Measurements from ENCODE around the gene NAIP. TPM values are rescaled to one million over a fixed set of nuclear protein-coding genes. Genes with fewer than 3 reads are reported as not detected.
"Not testable (repeated sequence)": the region's sequence is repeated elsewhere in the genome, so short reads cannot be mapped to it uniquely, and the experiment has no call there.

The NAIP gene
- 0.79 and 3.2 TPM in 2 replicates for total RNA-seq

DNA sequence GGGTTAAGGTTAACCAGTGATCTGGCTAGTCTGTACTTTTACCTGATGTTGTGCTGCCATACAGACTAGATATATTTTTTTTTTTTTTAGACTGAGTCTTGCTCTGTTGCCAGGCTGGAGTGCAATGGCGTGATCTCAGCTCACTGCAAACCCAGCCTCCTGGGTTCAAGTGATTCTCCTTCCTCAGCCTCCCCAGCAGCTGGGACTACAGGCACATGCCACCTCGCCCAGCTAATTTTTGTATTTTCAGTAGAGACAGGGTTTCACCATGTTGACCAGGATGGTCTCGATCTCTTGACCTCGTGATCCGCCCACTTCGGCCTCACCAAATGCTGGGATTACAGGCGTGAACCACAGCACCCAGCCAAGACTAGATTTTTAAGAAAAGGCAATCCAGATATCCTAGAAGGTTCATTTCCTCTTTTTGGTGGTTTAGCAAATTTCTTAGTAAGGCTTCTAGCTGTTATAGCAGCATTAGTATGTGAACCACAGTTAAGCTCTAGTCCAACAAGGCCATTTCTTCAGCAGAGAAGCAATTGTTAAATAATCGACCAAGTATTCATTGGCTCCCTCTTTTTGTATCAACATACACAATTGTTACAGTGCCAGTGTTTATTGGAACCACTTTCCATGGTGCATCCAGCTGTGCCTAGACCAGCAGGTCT, at the start of gene NAIP:
Gene NAIP, minus strand, starts transcription at position 51 of the 665 bp plus-strand sequence. CDS start 12,424 bp downstream, outside the sequence.
- DNase-seq = not testable (repeated sequence)

DNA sequence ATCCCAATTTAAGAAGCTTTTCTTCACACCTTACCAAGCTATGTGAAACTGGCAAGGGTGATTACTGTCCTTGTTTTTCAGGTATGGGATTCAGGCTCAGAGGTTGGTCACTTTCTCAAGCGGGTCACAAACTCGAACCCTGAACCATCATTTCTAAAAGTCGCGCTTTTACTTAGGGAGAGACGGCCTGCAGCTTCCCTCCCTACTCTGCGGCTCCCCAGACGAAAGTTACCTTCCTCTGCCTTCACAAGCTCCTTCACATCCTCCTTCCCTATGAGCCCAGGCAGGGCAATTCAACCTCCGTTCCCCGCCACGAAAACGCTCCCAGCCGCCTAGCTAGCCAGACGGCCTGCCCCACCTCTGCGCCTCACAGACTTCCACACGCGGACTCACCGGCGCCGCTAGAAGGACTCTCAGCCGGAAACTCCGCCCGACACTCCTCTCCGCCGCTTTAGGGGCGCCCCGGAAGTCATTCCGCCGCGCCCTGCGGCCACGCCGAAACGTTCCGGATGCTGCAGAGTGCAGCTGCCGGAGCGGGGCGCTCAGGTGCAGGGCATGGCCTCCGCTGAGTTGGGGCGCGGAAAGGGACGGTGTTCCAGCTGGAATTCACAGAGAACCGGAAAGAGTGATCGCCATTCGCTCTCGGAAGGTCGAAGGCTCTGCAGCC, 42.3 kb upstream of the NAIP start, which contains the start of gene GTF2H2:
Gene GTF2H2, minus strand, starts transcription at position 415 of the 667 bp plus-strand sequence. CDS start 4,913 bp downstream, outside the sequence.
- not testable (repeated sequence) for DNase-seq

GRCh38 chr5:71061322-71061721, 36.2 kb upstream of the NAIP start:
- not testable (repeated sequence) for DNase-seq

- not testable (repeated sequence) for DNase-seq
Observed at GRCh38 chr5:71059426-71059825, 34.3 kb upstream of the NAIP start.

DNA sequence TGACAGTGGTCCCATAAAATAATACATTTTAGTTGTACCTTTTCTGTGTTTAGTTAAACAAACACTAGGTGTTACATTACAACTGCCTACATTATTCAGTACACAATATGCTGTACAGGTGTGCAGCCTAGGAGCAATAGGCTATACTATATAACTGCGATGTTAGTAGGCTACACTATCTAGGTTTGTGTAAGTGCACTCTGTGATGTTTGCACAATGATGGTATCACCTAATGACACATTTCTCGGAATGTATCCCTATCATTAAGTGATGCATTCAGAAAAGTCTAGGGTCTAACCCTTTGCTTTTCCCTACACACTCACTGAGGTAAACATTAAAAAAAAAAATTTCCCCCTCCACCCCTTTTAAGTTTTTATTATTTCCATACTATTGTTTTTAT, 19.7 kb upstream of the NAIP start:
- not testable (repeated sequence) for DNase-seq

- DNase-seq = not testable (repeated sequence)
Observed at GRCh38 chr5:71044128-71044527, 19.0 kb upstream of the NAIP start.

DNA sequence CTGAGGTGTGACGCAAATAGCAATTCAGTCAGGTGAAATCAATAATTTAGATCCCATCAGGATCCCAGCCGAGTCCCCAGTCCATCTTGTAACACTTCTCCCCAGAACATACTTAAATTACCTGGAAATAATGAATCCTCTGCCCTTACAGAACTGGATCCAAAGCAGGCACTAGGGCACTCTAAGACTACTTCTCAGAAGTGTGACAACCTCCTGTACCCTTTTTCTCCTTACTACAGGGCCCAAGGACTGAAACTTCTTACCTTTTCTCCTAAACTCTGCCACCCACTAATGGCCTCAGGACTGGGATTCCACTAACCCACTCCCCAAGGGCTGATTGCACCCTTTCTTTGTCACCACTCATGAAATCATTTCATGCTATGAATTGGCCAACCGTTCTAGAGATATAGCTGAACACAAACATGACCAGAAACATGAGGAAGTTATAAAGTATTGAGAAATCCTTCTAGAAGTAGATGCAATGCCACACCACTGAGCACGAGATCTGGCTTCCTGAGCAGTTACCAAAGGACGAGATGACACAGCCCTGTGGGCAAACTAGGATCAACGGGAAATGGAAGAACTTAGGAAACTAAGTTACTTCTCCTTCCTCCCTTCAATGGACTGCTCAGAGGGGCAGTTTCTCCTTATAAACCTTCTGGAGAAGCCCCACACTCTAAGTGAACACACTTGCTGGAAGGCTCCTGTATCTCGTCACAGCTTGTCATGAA, 6.1 kb upstream of the NAIP start:
- not testable (repeated sequence) for DNase-seq

DNA sequence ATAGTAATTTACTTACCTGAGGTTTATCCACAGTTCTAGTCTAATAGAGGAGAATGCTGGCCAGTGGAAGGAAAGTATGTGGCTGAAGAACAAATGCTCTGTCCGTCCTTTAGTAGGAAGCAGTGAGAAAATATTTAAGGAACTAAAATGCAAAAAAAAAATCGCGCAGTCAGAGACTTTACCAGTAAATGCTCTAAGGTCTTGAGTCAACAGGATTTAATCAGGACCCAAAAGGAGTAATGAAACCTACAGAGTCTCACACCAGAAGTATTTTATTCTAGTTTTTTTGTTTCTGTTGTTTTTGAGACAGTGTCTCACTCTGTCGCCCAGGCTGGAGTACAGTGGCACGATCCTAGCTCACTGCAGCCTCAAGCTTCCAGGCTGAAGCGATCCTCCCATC, 4.5 kb downstream of the NAIP start:
- DNase-seq = not testable (repeated sequence)

DNA sequence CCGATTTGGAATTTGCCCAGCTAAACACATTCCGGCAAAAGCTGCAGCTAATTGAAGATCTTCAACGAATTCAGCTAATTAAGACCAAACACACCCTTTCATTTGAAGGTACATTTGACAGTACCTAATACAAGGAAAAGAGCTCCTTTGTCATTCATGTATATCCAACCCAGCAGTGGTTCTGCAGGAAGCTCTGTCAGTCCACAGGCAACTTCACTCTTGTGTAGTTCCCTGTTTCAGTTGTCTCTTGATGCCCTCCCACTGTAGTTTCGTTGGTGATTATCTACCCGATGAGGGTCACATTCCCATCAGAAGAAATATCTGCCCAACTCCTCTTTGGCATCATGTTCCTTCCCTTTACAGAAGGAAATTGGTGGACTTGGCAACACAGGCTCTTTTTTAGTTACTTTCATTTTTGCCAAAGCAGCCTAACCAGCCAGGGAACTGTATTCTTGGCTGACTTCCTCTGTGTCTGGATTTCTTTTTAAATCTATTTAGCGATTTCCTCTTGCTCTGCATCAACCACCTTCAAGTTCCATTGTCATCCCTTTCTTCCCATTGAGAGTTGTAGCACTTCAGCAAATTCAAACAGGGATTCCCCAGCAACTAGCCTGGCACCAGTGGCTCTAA, 6.6 kb downstream of the NAIP start:
- DNase-seq = not testable (repeated sequence)

DNA sequence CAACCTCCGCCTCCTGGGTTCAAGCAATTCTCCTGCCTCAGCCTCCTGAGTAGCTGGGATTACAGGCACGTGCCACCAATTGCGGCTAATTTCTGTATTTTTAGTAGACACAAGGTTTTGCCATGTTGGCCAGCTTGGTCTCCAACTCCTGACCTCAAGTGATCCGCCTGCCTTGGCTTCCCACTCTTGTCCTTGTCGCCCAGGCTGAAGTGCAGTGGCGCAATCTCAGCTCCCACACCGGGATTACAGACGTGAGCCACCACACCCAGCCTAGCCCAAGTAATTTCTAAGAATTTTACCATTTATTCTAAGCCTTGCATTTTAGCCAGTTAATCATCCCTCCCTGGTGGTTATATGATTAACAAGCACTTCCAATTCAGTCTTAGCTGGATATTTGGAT, 11.0 kb downstream of the NAIP start:
- DNase-seq = no peak

- DNase-seq = no peak
Observed at GRCh38 chr5:71013575-71013974, 11.6 kb downstream of the NAIP start.

DNA sequence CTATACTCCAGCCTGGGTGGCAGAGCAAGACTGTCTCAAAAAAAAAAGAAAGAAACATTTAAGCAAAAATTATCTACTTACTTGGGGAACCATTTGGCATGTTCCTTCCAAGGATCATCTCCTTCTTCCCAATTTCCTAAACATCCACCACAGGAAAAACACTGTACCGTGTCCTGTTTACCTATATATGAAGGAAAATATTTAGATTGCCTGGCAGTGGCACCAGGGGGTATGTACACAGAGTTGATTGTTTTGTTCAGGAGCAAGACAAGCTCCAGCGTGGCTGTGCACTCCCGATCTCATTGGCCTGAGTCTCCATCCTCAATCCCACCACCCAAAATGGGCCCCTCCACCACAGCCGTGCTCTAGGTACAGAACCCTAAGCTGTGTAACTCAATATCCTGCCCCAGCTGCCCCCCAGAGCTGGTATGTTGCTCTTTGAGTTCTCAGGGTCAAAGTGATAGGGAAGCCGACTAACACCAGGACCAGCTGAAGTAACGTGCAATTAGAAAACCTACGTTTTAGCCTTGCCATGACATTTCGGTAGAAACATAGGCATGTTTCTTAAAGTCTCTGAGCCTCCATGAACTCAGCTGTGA, 13.8 kb downstream of the NAIP start:
- no peak for DNase-seq

DNA sequence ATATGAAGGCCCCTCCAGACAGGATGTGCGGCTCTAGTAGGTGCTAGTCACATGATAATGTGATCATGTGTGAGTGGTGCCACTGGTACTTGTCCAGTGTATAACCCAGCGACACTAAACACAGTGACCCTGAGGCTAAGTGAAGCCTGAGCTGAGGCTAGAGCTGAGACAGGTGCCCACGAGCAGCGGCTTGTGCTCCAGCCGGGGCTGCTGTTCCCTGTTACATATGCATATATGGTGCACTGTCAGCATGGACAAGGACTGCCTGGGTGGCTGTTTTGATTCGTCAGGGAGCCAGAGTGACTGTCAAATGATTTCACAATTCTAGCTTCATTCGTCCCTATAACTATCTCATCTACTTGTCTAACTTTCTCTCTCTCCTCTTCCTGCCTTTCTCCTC, 18.2 kb downstream of the NAIP start:
- not testable (repeated sequence) for DNase-seq

- not testable (repeated sequence) for DNase-seq
Observed at GRCh38 chr5:70984882-70985281, 40.3 kb downstream of the NAIP start.

DNA sequence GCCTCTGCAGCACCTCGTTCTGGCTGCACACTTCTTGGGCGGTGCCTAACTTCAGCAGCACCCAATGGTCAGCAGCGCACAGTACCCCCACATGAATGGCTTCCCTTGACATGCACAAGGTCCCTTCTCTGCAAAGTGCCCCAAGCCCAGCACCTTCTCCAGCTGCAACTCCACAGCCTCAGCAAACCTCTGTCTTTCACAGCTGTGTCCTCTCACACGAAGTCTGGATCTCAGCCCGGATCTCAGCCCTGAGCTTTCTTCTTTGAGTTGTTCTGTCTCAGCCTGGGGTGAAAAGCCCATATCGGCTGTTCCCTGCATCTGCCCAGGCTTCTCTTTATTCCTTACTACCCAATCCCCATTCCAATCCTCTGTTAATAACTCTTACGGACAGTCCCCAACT, 57.9 kb downstream of the NAIP start:
- DNase-seq = not testable (repeated sequence)

GRCh38 chr5:70964531-70964930, 60.6 kb downstream of the NAIP start:
- DNase-seq = not testable (repeated sequence)

DNA sequence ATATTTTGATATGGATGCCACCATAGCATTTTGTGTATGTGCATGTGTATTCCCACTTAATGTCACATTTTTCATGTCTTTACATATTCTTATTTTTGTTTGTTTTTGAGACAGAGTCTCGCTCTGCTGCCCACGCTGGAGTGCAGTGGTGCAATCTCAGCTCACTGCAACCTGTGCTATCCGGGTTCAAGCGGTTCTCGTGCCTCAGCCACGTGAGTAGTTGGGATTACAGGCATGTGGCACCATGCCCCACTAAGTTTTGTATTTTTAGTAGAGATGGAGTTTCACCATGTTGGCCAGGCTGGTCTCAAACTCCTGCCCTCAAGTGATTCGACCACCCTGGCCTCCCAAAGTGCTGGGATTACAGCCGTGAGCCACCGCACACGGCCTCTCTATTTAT, 72.1 kb downstream of the NAIP start:
- DNase-seq = not testable (repeated sequence)

DNA sequence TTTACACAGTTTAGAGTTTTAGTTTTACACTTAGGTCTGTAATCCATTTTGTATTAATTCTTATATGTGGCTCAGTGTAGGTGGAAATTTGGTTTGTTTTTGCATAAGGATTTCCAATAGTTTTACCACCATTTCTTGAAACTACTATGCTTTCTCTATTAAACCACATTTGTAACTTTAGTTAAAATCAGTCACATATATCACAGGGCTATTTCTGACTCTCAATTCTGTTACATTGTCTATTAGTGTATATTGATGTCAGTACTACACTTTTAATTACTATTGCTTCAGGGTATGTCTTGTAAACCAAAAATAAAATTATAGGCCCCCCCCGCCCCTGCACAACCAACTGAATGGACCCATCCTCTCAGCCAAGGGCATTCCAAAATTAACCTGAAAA, 92.6 kb downstream of the NAIP start:
- DNase-seq = not testable (repeated sequence)

GRCh38 chr5:70931709-70932368, 93.3 kb downstream of the NAIP start:
- not testable (repeated sequence) for DNase-seq

DNA sequence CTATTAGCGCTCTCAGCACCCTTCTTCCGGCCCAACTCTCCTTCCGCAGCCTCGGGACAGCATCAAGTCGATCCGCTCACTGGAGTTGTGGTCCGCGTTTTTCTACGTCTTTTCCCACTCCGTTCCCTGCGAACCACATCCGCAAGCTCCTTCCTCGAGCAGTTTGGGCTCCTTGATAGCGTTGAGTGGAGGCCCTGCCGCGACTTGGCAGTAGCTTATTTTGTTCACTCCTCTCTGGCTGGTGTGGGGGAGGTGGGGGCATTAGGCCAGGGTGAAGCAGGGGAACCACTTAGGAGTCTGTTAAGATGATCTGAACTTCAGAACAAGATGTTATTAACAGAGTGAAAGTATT, 100.0 kb downstream of the NAIP start:
- DNase-seq = not testable (repeated sequence)

Measured in dermis blood vessel endothelial cell (primary cell).